Activated T-cell treated with anti-CD3 and anti-CD28 coated beads, Interleukin-2, amount 50 U/mL, for 24 hours (primary cell): ENCODE data around the gene SPOCD1.
A peak's percentile ranks its signal among the peaks of the same experiment; 100 is the strongest.

Source experiments
- DNase-seq: peaks from one replicate; pipeline ENCODE4 v3.0.0-alpha.2; 2020
- H3K27ac Mint-ChIP-seq: 2 replicates; pipeline ENCODE4 v1.8.0; 2020; ENCODE audit warnings: mild to moderate bottlenecking, mixed read lengths
- H3K27me3 Mint-ChIP-seq: 2 replicates; pipeline ENCODE4 v1.8.0; 2020; ENCODE audit warnings: mixed read lengths
- H3K36me3 Mint-ChIP-seq: 2 replicates; pipeline ENCODE4 v1.8.0; 2020; ENCODE audit warnings: low read depth, mixed read lengths
- H3K4me1 Mint-ChIP-seq: 2 replicates; pipeline ENCODE4 v1.8.0; 2020; ENCODE audit warnings: low read depth, mixed read lengths
- H3K4me3 Mint-ChIP-seq: 2 replicates; pipeline ENCODE4 v1.8.0; 2020; ENCODE audit warnings: mild to moderate bottlenecking, moderate library complexity, mixed read lengths
- H3K9me3 Mint-ChIP-seq: 2 replicates; pipeline ENCODE4 v1.8.0; 2020; ENCODE audit warnings: mixed read lengths

Gene SPOCD1

DNA sequence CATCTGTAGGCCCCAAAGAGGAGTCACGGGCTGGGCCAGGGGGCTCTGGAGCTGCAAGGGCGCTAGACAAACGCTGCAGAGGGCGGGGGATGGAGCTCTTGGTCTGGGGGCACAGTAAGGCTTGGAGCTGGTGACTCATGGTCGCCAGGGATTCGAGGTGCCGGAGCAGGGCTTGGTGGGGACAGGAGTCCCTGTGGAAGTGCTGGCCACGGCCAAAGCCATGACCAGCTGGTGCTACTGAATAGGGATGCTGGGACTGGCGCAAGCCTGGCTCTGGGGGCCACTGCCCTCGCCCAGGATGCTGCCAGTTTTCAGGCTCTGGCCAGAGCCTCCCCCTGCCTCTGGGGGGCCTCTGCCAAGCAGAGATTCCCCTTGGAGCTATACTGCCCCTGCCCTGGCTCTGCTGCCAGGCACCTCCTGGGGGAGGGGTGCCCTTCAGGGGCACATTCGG is 25.2 kb downstream of the SPOCD1 start:
- H3K27me3 Mint-ChIP-seq = no peaks in the 10 kb centered on the region
- DNase-seq = no peak
- no peak overlapping the region for H3K4me3 Mint-ChIP-seq
- no peaks in the 10 kb centered on the region for H3K36me3 Mint-ChIP-seq
- no peak overlapping the region for H3K27ac Mint-ChIP-seq
- H3K4me1 Mint-ChIP-seq = peaks cover 12% of the 10 kb centered on the region
- H3K9me3 Mint-ChIP-seq = no peaks in the 10 kb centered on the region

DNA sequence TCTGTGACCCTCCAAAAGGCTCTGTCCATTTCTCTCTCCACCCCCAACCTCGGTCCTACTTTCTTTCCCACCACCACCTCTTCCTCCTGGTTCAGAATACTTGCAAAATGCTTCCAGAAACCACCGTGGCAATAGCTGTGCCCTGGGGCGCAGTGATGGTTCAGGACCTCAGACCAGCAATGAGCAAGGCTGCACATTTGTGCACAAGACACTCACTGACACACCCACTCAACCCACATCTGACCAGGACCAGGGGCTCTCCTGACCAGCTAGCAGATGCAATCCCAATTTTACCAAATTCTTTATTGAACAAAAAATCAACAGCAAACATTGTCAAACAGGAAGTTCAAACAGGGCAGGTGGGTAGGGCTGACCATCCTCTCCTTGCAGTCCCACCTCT is 25.7 kb downstream of the SPOCD1 start:
- H3K4me3 Mint-ChIP-seq = no peak overlapping the region
- no peak for DNase-seq
- H3K27me3 Mint-ChIP-seq = no peaks in the 10 kb centered on the region
- no peaks in the 10 kb centered on the region for H3K36me3 Mint-ChIP-seq
- H3K9me3 Mint-ChIP-seq = no peaks in the 10 kb centered on the region
- H3K4me1 Mint-ChIP-seq = peaks cover 12% of the 10 kb centered on the region
- H3K27ac Mint-ChIP-seq = no peak overlapping the region

- peaks cover 12% of the 10 kb centered on the region for H3K4me1 Mint-ChIP-seq
- no peaks in the 10 kb centered on the region for H3K9me3 Mint-ChIP-seq
- H3K27ac Mint-ChIP-seq = no peak overlapping the region
- no peaks in the 10 kb centered on the region for H3K27me3 Mint-ChIP-seq
- DNase-seq = peak; percentile 99
- H3K36me3 Mint-ChIP-seq = no peaks in the 10 kb centered on the region
- H3K4me3 Mint-ChIP-seq = peak overlapping the region; percentile 81
These were observed 26.4 kb downstream of the SPOCD1 start for GRCh38 chr1:31789259-31790065.

DNA sequence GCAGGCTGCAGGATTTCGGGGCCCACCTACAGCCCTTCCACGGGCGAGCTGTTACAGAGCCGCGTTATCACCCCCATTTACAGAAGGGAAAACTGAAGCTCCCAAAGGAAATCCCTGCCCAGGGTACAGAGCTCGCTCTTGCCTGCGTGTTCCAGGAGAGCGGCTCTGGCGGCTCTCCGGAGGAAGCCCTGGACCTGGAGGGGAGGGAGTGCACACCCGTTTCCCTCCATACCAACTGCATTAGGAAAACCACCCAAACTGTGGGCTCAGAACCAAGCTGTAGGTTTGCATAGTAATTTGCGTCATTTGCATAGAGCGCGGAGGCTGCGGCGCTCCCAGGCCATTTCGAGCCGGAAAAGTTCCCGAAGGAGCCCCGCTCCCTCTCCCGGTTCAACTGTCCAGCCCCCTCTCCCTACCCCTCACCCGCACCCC is 27.0 kb downstream of the SPOCD1 start:
- Mint-ChIP-seq H3K4me3 (peak overlapping the region; percentile 81), H3K4me1 (peaks cover 12% of the 10 kb centered on the region), H3K9me3 (no peaks in the 10 kb centered on the region), H3K27me3 (no peaks in the 10 kb centered on the region), H3K36me3 (no peaks in the 10 kb centered on the region), H3K27ac (peak overlapping the region; percentile 90)
- no peak for DNase-seq

DNA sequence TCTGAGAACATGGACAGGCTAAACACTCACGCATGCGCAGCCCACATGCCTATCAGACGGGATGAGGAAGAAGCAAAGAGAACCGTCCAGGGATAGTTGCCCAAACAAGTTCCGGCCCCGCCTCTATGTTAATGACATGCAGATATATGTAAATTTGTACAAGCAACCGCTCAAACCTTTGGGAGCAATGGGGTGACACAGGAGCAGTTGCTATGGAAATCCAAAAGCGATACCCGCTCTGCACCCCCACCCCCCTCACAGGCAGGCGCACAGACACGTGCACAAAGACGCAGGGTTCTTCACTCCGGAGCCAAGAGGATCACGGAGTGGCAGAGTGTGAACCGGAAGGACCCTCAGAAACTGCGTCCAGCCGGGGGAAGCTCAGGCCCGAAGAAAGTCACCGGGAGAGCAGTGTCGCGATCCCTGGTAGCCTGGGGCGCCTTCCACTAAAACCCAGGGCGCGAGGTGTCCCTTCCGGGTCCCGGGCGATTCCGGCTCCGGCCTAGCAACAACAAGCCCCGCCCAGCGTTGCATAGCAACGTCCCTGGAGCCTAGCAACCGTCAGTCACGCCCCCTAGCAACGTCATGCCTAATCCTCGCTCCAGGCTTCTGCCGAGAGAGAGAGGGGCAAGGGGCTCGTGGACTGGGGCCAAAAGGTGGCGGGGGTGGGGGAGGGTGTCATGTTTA is 27.5 kb downstream of the SPOCD1 start:
- peak; percentile 96 for DNase-seq
- Mint-ChIP-seq H3K27me3 (no peaks in the 10 kb centered on the region), H3K36me3 (no peaks in the 10 kb centered on the region), H3K4me1 (peaks cover 12% of the 10 kb centered on the region), H3K27ac (peak overlapping the region; percentile 90), H3K4me3 (peak overlapping the region; percentile 81), H3K9me3 (no peaks in the 10 kb centered on the region)

DNA sequence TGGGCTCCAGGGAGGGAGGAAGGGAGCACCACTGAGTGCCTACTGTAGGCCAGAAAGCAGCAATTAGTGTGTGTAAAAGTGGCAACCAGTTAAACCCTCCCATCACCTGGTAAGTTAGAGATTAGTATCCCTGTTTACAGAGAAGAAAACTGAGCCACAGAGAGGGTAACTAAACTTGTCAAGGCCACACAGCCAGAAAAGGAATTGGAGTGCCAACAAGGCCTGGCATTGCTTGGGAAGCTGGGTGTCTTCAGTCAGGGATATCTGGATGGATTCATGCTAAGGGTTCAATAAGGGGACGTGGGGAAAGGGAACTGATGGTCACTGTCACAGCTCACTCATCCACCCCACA is 28.1 kb downstream of the SPOCD1 start:
- H3K4me1 Mint-ChIP-seq = peaks cover 12% of the 10 kb centered on the region
- no peak for DNase-seq
- H3K27me3 Mint-ChIP-seq = no peaks in the 10 kb centered on the region
- peak overlapping the region; percentile 81 for H3K4me3 Mint-ChIP-seq
- H3K36me3 Mint-ChIP-seq = no peaks in the 10 kb centered on the region
- H3K9me3 Mint-ChIP-seq = no peaks in the 10 kb centered on the region
- peak overlapping the region; percentile 90 for H3K27ac Mint-ChIP-seq

DNA sequence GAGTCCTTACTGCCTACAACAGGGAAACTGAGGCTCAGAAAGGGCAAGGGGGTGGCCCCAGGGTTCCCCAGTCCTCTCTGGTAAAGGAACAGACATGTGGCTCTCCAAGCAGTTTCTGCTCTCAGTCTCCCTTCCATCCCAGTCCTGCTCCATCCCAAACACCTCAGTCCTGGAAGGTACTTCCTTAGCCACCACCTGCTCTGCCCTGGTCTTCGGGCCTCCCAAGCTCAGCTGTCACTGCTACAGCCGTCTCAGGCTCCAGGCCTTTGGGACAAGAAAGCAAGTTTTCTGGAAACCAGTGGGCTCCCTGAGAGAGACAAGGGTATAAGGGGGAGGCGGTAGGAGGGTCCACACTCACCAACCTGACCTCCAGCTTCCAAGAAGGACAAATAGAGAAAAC is 28.6 kb downstream of the SPOCD1 start:
- DNase-seq = no peak
- Mint-ChIP-seq H3K4me3 (no peak overlapping the region), H3K27ac (peak overlapping the region; percentile 90), H3K27me3 (no peaks in the 10 kb centered on the region), H3K36me3 (no peaks in the 10 kb centered on the region), H3K4me1 (peaks cover 12% of the 10 kb centered on the region), H3K9me3 (no peaks in the 10 kb centered on the region)

- no peaks in the 10 kb centered on the region for H3K27me3 Mint-ChIP-seq
- no peak for DNase-seq
- no peaks in the 10 kb centered on the region for H3K36me3 Mint-ChIP-seq
- H3K4me3 Mint-ChIP-seq = no peak overlapping the region
- H3K27ac Mint-ChIP-seq = no peak overlapping the region
- no peaks in the 10 kb centered on the region for H3K9me3 Mint-ChIP-seq
- H3K4me1 Mint-ChIP-seq = peaks cover 12% of the 10 kb centered on the region
These were observed 29.3 kb downstream of the SPOCD1 start for GRCh38 chr1:31786366-31787060.

- Mint-ChIP-seq H3K36me3 (no peaks in the 10 kb centered on the region), H3K27ac (no peak overlapping the region), H3K4me1 (peaks cover 14% of the 10 kb centered on the region), H3K9me3 (no peaks in the 10 kb centered on the region), H3K4me3 (no peak overlapping the region), H3K27me3 (no peaks in the 10 kb centered on the region)
- DNase-seq = no peak
These were observed 29.9 kb downstream of the SPOCD1 start for GRCh38 chr1:31785947-31786290.

GRCh38 chr1:31785020-31785946 is 30.5 kb downstream of the SPOCD1 start:
- Mint-ChIP-seq H3K9me3 (no peaks in the 10 kb centered on the region), H3K36me3 (no peaks in the 10 kb centered on the region), H3K4me3 (no peak overlapping the region), H3K27me3 (no peaks in the 10 kb centered on the region), H3K27ac (no peak overlapping the region), H3K4me1 (peaks cover 14% of the 10 kb centered on the region)
- DNase-seq = no peak

GRCh38 chr1:31784356-31785019 is 31.3 kb downstream of the SPOCD1 start:
- no peaks in the 10 kb centered on the region for H3K36me3 Mint-ChIP-seq
- no peaks in the 10 kb centered on the region for H3K9me3 Mint-ChIP-seq
- no peak overlapping the region for H3K4me3 Mint-ChIP-seq
- peaks cover 3% of the 10 kb centered on the region for H3K27me3 Mint-ChIP-seq
- H3K27ac Mint-ChIP-seq = no peak overlapping the region
- peaks cover 11% of the 10 kb centered on the region for H3K4me1 Mint-ChIP-seq
- DNase-seq = no peak

DNA sequence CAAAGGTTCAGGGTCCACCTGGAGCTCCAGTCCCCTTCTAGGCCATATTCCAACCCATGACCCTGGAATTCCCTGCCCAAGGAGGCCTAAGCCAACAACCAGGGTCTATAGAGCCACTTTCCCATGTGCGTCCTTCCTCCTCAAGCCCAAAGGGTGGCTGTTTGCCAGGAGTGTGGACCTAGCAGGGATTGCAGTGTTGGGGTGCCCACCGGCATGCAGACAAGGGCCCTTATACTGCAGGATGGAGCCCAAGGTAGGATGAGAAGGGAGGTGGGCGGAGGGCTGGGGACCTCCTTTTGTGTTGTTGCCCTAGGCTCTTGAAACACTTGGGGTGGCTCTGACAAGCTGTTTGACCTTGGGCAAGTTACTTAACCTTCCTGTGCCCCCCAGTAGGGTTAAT is 32.0 kb downstream of the SPOCD1 start:
- Mint-ChIP-seq H3K9me3 (no peaks in the 10 kb centered on the region), H3K27ac (no peak overlapping the region), H3K36me3 (no peaks in the 10 kb centered on the region)

DNA sequence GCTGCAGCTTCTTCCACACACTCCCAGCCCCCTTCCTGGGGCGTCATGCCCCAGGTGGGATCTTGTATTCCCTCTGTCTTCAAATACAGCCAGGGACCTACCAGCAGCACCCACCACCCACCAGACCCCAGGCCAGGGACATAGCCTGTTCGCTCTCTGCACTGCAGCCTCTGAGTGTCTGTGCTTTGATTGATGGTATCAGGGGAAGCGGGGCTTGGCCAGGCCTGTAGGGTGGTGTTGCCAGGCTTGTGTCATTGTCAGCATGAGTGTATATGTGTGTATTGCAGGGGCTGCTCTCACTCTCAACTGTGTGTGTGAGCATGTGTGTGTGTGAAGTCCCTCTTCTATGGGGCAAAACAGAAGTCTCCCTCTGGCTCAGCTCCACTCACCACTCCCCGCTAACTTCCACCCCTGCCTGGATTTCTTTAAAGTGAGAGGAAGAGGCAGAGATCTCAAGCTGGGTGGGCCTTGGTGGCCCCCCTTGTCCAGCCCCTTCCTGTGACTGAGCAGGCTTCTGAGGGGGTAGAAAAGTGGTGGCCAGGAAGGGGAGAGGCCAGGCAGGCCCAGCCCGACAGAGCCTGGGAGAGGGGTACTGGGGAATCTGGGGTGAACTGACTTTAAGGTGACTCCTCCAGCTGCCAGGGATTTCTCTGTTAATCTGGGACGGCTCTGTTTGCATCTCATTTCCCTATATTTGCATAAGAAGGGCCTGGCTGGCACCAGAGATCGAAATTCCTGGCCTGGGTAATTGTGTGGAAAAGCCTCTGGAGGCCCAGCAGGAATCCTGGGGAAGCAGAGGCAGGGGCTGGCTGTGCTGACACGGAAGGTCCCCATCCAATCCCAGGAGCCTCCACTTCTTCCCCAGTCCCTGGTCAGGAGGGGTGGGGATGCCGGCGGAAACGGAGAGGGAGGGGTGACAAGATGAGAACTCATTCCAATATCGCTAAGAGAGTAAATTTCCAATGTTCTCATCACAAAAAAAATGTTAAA is 33.1 kb downstream of the SPOCD1 start:
- H3K9me3 Mint-ChIP-seq = no peaks in the 10 kb centered on the region
- H3K4me1 Mint-ChIP-seq = peaks cover 4% of the 10 kb centered on the region
- no peak overlapping the region for H3K4me3 Mint-ChIP-seq
- no peak overlapping the region for H3K27ac Mint-ChIP-seq
- H3K36me3 Mint-ChIP-seq = no peaks in the 10 kb centered on the region
- DNase-seq = no peak
- H3K27me3 Mint-ChIP-seq = peaks cover 13% of the 10 kb centered on the region

More for the DNA sequence above, 32.0 kb downstream of the SPOCD1 start:
- DNase-seq = no peak
- H3K4me3 Mint-ChIP-seq = no peak overlapping the region
- H3K27me3 Mint-ChIP-seq = peaks cover 3% of the 10 kb centered on the region
- peaks cover 9% of the 10 kb centered on the region for H3K4me1 Mint-ChIP-seq
